Measurements from ENCODE around the gene OR2V1.

DNA sequence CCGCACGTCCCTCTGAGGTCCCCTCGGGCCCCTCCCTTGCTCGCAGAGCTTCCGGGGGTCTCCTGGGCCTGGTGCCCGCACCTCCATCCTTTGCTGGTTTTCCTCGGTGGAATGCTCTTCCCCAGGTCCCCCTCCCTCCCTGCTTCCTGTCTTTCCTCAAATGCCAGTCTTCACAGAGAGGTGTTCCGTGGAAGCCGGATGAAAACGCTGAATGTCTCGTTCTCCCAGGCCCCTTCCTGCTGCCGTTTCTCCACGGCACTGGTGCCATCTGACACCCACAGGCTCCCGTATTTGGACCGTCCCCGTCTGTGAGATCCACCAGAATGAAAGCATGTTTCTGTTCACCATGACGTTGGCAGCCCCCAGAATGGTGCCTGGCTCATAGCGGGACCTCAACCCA, 4.1 kb downstream of the OR2V1 start:
- TF ChIP-seq, protein P1, sequence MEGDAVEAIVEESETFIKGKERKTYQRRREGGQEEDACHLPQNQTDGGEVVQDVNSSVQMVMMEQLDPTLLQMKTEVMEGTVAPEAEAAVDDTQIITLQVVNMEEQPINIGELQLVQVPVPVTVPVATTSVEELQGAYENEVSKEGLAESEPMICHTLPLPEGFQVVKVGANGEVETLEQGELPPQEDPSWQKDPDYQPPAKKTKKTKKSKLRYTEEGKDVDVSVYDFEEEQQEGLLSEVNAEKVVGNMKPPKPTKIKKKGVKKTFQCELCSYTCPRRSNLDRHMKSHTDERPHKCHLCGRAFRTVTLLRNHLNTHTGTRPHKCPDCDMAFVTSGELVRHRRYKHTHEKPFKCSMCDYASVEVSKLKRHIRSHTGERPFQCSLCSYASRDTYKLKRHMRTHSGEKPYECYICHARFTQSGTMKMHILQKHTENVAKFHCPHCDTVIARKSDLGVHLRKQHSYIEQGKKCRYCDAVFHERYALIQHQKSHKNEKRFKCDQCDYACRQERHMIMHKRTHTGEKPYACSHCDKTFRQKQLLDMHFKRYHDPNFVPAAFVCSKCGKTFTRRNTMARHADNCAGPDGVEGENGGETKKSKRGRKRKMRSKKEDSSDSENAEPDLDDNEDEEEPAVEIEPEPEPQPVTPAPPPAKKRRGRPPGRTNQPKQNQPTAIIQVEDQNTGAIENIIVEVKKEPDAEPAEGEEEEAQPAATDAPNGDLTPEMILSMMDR (IDR thresholded peaks at IDR 0.05; ENCODE audit: borderline replicate concordance, extremely low read depth, low read length, poor library complexity, severe bottlenecking), result no peak
- no peak for TF ChIP-seq EZH2 (IDR thresholded peaks at IDR 0.05; ENCODE audit: borderline replicate concordance, low read depth, low read length, severe bottlenecking)
